GM19025 (cell line): ENCODE measurements around the gene SLC6A2.
"Not testable (repeated sequence)": the region's sequence is repeated elsewhere in the genome, so short reads cannot be mapped to it uniquely, and the experiment has no call there.

Source experiments
- ATAC-seq: cut with Tn5 transposase; IDR thresholded peaks from one replicate; pipeline ENCODE4 v1.9.1; 2021; ENCODE audit warnings: mild to moderate bottlenecking, low read depth, moderate library complexity; ENCODE audit not compliant: unreplicated experiment

Gene SLC6A2

DNA sequence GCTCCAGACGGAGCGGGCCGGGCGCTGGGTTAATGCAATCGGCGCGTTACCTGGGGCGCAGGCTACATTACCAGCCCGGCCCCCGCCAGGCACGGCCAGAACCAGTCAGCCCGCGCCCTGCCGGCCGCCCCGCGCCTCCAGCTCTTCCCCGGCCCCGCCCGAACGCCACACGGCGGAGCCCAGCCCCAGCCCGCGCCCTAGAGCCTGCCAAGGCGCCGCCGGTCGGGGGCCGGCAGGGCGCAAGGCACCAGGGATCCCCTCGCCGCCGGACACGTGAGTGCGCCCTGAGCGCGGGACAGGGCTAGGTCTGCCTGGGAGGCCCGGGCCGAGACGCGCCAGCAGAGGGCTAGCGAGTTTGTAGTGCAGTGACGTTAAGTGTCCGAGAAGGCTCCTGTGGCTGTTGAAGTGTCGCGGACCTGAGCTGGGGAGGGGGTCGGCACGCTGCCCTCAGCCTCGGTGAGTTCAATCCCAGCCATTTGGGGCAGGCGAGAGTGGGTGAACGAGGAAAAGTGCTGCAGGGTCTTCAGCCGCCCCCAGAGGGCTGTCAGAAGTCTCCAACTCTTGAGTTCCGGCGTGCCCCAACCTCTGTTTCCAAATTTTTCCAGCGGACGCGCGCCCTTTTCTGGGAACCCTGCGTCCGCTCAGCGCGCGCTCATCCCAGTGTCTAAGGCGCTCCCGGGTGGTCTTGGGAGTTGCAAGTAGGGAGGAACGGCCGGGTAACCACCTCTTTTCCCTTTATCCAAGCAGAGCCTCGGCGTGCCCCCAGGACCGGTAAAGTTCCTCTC, at the start of gene SLC6A2:
SLC6A2 (plus strand) TSS at position 92 of the 785 bp plus-strand sequence. CDS start 707 bp downstream, outside the sequence.
- no peak for ATAC-seq

GRCh38 chr16:55613613-55614335, 42.0 kb upstream of the SLC6A2 start:
- ATAC-seq: no peak

GRCh38 chr16:55615071-55615470, 40.7 kb upstream of the SLC6A2 start:
- ATAC-seq: no peak

GRCh38 chr16:55615670-55616069, 40.1 kb upstream of the SLC6A2 start:
- not testable (repeated sequence) for ATAC-seq

- ATAC-seq: no peak
Observed at GRCh38 chr16:55621771-55622170, 34.0 kb upstream of the SLC6A2 start.

DNA sequence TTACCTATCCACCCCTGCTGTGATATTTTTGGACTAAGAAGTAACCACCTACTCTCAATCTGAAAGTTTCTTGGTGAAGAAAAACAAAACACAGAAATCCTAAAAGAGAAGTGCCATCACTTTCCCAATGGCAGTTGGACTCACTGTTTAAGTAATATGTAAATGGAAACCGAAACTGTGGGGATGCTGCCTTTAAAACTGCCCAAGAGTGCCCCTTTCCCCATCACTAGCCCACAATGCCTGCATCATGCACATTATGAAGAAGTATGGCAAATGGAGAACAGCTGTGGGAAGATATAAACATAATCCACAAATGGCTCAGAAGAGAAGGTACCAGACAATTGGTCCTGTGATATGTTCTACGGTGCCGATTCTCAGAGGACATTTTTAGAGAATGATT, 33.5 kb upstream of the SLC6A2 start:
- no peak for ATAC-seq

- ATAC-seq: no peak
Observed at GRCh38 chr16:55622930-55623561, 32.7 kb upstream of the SLC6A2 start.

- ATAC-seq: no peak
Observed at GRCh38 chr16:55623640-55624039, 32.1 kb upstream of the SLC6A2 start.

- no peak for ATAC-seq
Observed at GRCh38 chr16:55624696-55625095, 31.1 kb upstream of the SLC6A2 start.

DNA sequence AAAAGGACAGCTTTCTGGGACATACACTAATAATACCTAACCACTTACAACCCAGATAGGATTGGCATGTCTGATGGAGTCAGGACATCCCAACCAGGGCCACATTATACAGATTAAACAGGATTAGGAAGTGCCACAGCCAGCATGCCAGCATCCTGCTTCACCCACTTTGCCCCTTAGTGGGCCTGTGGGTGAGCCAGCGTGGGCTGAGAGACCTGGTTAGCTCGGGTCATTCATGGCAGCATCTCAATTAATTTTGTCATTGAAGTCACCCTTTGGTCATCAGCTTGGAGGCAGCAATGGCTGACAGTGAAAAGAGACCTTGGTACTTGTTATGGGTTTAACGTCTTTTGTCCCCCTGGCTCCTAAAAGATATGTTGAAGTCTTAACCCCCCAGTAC, 29.9 kb upstream of the SLC6A2 start:
- no peak for ATAC-seq

DNA sequence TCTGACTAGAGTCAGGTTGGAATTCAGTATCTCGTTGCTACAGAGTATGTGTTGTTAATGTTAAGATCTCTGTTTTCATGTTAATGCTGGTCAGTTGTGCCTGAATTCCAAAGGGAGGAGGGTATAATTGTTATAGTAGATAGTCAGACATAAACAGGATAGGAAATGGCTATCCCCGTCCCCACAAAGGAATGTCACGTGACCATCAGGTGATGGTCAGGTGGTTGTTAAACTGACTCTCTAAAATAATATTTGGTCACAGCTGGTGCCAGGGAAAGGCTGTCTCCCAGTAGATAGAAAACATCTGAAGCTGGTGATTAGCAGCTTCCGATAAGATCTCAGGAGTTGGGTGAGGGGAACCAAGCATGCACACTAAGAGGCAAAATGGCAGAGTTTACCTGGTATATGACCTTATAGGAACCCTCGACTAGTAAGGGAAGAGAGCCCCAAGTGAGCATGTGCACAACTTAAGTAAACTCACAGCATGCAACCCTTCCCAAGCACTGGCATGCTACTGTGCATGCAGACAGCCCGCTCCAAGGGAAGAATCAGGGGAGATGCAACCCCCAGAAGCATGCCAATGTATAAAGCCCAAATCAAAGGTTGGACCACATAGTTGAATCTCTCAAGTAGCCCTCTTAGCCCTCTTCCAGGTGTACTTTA, 27.4 kb upstream of the SLC6A2 start:
- no peak for ATAC-seq

- ATAC-seq: no peak
Observed at GRCh38 chr16:55630774-55631173, 25.0 kb upstream of the SLC6A2 start.

- no peak for ATAC-seq
Observed at GRCh38 chr16:55632259-55632658, 23.5 kb upstream of the SLC6A2 start.

DNA sequence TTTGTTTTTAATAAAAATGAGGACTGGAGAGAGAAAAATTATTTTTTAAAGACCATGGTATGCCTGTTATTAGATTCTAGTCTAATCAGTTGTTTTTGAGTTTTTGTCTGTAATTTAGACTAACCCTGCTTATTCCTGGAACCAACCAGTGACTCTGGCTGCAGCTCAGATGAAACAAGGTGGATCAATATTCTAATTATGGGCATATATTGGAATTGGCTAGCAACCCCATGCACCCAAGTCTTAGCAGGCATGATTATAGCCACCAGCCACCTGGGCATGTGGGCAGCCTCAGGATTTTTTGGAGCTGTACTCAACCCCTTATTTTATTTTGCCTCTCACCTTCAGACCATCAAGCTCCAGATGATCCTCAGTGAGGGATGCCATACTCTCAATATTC, 21.6 kb upstream of the SLC6A2 start:
- ATAC-seq: no peak

DNA sequence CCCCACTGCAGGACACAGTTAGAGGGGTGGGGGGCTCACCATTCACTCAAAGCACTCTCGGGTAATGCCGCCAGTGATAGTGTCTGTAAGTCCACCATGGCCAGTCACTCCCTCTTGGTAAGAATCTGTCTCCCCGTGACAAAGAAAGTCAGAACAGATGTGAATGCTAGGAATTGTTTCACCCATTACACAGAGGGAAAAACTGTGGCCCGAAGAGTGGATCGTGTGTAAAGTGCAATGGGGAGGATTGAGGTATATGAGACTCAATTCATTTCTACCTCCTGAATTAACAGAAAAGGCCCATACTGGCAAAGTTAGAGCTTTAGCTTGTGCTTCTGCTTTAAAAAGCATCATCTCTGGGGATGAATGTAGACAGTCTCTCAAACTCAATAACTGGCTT, 17.5 kb upstream of the SLC6A2 start:
- no peak for ATAC-seq

GRCh38 chr16:55640701-55641327, 15.0 kb upstream of the SLC6A2 start:
- ATAC-seq: no peak

DNA sequence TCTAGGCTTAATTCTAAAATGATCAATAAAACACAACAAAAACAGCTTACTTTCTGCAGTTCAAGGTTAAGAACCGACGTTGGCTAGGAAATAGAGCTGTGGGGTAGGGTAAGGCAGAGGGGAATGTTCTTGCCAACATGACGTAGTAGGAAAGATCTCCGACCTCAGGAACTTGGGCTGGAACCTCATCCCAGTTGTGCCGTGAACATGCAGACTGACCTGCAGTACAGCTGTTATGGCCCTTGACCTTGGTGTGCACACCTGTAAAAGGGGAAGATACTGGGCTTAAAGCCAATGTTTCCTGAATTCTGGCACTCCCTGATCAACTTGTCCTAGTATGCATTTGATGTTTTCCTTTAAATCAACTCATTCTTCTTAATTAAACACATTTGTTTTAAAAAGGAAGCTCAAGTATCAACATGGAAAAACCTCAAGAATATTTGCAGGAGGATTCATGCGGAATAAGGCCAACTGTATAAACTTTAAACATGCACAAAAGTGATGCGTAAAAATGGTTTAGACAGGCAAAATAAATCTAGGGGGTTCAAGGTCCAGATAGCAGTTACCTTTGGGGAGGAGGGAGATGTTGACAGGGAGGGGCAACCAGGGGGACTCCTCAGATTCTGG, 14.2 kb upstream of the SLC6A2 start:
- no peak for ATAC-seq

DNA sequence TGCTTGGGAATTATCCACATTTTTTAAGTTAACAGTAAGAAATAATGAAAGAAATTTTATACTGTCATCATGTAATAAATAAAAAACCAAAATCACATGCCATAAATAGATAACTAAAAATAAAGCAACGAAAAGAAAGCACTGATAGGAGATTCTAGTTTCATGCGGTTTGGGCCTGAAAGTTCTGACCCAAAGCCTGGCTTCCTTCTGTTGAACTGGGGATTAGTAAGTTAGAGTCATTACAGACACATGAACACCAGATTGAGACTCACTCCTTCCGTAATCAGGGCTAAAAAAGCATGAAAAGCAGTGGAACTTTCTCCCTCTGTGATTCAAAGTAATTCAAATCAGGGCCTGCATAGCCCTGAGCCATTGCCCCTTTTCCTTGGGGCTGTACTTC, 13.2 kb upstream of the SLC6A2 start:
- no peak for ATAC-seq

- no peak for ATAC-seq
Observed at GRCh38 chr16:55643161-55643970, 12.4 kb upstream of the SLC6A2 start.
